GM18505 (cell line): ENCODE data around the gene ALPL.
"Not testable (repeated sequence)": the region's sequence is repeated elsewhere in the genome, so short reads cannot be mapped to it uniquely, and the experiment has no call there.

Source experiments
- ATAC-seq: cut with Tn5 transposase; IDR thresholded peaks from one replicate; pipeline ENCODE4 v1.9.1; 2021; ENCODE audit not compliant: unreplicated experiment
- POLR2A ChIP-seq: IDR thresholded peaks from 4 replicates; pipeline ENCODE4 v1.6.1; 2011; ENCODE audit warnings: borderline replicate concordance; ENCODE audit not compliant: insufficient read depth, insufficient read length; ENCODE audit errors: extremely low read depth

ALPL gene

DNA sequence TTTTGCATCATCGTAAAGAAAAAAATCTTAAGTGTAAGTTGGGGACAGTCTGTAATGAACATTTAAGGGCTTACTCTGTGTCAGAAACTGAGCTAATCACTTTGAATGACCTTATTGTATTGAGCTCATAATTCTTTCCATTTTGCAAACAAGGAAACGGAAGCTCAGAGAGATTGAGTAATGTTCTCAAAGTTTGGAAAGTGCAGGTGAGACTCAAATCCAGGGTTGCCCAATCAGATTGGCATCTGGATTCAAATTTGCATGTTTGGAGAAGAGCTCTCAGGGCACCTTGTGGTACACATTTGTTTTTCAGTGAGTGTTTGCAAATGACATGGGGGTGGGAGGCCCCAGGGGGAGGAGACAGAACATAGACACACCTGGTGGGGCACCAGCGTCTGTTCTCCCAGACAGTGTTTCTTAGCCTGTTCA is 8.0 kb downstream of the ALPL start:
- no peak for TF ChIP-seq POLR2A
- no peak for ATAC-seq

DNA sequence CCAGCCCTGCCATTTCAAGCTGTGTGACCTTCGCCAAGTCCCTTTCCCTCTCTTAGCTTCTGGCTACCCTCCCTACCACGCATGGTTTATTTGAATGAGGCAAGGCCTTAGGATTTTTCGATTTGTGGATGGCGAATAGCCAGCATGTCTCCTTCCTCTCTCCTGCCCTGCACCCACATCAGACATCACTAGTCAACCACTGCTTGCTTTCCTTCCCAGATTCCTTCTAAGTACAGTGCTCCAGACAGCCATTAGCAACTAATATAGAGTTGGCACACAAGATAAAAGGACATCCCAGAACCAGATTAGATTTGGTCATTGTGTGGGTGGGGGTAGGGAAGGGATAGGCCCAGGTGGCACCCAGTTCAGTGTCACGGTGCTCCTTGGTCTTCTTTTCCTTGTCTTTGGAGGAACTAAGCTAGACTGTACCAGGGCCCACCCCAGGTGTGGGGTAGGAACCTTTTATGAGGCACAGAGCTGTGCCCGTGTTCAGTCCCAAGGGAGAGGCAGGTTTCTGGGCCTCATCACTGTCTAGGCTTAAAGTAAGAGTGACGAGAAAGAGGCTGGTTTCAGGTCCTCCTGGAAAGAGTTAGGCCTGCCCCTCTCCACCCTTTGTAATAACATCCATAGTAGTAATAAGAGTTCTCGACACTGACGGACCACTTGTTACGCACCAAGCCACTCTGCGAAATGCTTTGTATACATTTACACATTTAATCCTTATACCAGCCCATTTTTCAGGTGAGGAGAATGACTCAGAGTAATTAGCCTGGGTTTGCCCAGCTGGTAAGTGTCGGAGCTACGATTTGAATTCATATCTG is 8.6 kb downstream of the ALPL start:
- ATAC-seq: no peak
- no peak for TF ChIP-seq POLR2A

DNA sequence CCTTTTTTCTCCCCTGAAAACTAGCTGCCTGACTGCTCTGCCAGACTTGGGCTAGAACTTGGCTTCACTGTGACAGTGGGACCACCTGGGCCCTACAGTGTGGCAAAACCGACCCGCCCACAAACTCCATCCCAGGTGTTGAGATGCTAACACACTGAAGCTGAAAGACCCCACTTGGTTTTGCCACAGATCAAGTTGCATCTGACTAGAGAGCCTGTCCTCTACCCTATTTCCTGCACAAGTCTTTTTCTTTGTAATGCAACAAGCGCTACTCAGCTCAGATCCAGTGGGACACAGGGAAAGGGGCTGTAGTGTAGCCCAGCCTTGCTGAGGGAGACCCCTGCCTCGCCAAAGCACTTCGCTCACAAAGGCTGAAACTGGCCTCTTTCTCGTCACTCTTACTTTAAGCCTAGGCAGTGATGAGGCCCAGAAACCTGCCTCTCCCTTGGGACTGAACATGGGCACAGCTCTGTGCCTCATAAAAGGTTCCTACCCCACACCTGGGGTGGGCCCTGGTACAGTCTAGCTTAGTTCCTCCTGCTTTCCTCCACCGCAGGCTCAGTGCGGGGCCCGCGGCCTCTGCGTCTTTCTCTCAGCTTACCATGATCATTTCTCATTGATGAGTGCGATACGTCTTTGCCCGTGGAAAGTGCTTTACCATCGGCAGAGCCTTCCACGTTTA is 9.7 kb downstream of the ALPL start:
- ATAC-seq: no peak
- TF ChIP-seq POLR2A: no peak

DNA sequence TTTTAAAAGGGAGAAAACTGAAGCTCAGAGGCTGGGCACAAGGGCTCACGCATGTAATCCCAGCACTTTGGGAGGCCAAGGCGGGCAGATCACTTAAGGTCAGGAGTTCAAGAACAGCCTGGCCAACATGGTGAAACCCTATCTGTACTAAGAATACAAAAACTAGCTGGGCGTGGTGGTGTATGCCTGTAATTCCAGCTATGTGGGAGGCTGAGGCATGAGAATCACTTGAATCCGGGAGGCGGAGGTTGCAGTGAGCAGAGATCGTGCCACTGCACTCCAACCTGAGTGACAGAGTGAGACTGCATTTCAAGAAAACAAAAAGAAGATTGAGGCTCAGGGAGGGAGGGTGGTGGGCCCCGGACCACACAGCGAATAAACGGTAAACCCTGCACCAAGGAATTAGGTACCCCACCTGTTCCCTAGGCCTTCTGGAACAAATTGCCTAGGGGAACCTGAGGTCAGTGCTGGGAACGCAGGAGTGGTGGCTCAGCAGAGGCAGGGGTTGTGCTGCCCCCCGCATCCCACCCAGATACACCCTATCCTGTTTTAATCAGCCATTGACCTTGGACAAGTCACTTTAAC is 10.4 kb downstream of the ALPL start:
- not testable (repeated sequence) for ATAC-seq

DNA sequence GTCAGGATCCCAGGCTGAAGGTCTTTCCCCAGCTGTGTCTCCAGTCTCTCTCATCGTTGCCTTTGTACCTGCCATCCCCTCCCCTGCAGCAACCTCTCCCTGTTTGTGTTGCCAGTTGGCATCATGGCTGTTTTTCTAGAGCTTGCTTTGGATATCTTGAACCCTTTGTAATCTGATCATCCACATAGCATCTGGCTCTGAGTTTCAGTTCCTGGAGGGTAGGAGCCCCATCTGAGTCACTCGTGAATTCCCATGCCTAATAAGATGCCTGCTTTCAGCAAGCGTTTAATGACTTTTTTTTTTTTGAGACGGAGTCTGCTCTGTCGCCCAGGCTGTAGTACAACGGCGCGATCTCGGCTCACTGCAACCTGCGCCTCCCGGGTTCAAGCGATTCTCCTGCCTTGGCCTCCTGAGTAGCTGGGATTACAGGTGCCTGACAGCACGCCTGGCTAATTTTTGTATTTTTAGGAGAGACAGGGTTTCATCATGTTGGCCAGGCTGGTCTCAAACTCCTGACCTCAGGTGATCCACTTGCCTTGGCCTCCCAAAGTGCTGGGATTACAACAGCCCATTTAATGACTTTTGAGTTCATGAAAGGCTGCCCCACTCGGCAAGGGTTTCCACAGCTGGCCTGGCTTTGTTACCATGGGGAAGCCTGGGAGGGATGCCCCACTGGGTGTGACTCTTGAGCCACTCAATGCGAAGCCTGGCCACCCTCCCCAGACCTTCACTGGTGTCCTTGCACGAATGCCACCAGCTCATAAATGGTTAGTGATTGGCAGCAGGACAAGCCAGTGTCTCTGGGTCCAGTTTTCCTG is 11.9 kb downstream of the ALPL start:
- no peak for TF ChIP-seq POLR2A
- no peak for ATAC-seq

DNA sequence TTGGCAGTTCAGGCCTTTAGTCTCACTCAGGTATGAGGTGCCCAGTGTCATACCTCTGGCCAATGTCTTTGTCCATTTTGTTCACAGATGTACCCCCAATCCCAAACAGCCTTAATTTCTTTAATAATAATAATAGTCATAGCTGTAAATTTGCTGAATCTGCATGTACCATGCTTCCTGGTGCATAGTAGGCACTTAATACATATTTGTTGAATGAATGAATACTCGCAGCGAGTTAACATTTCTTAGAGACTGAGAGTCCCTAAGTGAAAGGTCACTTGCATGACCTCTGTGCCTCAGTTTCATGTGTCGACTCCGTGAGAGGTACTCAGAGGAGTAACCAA is 12.5 kb downstream of the ALPL start:
- ATAC-seq: no peak
- TF ChIP-seq POLR2A: no peak

DNA sequence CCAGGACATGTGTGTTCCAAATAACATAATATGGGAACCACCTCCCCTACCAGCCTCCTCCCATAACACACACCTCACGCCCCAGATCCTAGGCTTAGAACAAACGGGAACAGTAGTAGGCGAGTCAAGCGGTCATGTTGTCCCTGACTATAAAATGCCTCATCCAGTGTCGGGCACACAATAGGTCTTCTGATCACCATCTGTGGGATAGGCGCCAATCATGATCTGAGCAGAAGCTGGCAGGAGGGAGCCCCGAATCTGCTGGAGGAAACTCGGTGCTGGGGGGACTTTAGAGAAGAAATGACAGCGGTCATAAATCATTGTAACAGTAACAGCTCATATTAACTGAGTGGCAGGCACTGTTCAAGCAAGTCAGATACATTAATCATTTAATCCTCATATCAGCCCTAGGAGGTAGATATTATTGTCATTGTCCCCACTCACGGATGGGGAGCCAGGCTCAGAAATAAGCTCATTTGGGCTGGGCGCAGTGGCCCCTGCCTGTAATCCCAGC is 13.4 kb downstream of the ALPL start:
- ATAC-seq: no peak
- TF ChIP-seq POLR2A: no peak

DNA sequence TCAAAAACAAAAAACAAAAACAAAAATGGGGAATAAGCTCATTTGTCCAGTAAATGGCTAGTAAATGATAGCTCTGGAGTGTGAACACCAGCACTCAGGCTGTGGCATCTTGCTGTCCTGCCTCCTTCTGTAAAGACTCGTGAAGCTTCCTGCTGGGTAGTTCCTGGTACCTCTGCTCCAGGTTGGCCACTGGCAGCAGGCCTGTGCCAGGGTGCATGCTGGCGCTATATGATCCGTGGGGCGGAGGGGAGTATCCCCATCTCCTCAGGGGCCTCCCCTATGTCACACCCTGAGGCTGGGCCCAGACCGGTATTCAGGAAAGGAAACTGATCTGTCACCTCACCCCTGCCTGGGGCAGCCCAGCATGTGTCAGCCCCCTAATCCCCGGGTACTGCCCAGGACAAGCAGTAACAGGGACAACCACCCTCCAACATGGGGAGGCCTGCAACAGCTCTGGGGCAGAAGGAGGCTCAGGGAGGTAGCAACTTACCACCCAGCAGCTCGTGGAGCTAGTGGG is 14.1 kb downstream of the ALPL start:
- no peak for ATAC-seq
- TF ChIP-seq POLR2A: no peak

DNA sequence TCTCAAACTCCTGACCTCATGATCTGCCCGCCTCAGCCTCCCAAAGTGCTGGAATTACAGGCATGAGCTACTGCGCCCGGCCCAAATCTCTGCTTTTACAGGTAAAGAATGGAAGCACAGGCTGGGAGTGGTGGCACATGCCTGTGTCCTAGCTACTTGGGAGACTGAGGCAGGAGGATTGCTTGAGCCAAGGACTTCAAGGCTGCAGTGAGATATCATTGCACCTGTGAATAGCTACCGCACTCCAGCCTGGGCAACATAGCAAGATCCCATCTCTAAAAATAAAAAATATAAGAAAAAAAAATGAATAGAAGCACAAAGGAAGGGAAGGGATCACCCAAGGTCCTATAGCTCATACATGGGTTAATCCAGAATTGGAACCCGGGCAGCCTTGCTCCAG is 15.0 kb downstream of the ALPL start:
- ATAC-seq: no peak
- TF ChIP-seq POLR2A: no peak

DNA sequence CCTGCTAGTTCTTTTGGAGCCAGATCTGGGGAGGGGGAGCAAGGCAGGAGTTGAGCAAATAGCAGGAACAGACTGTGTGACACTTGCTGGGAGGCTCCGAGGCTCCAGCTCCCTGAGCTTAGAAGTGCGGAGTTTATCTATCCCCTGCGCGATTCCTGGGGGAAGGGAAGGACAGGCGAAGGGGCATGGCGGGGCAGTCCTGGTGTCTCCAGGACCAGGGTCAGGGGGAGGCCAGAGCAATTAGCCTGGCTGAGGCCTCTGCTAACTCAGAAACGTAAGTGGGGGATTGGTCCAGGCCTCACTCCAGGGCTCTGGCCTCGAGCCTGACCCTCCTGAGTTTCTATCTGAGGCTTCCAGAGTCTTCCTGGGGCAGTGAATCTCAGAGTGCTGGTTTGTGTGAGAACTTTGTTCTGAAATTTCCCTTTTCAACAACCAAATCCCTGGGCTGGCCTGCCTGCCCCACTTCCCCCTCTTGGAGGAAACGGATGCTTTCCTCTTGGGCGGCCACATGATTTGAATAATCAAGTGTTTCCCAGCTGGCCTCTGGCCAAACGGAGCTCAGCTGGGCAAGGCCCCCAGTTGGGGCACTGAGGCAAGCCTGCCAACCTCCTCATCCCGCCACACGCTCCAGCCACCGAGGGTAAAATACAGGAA is 15.6 kb downstream of the ALPL start:
- ATAC-seq: no peak
- no peak for TF ChIP-seq POLR2A

DNA sequence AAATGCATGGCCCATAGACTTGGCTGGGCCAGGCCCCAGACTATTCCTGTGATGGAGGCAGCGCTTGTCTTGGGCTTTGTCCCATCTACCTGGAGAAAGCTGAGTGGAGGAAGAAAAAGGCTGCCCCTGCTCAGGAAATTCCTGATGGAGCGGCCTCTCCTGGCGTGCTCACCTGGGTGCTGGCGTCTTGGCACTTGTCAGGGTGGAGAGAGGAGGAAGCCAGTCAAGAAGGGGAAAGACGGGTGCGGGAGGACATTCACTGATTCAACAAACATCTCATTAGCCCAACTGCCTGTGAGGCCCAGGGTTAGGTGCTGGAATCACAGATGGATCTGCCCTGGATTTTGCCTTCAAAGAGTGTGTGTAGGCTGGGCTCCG is 16.1 kb downstream of the ALPL start:
- TF ChIP-seq POLR2A: no peak
- no peak for ATAC-seq

DNA sequence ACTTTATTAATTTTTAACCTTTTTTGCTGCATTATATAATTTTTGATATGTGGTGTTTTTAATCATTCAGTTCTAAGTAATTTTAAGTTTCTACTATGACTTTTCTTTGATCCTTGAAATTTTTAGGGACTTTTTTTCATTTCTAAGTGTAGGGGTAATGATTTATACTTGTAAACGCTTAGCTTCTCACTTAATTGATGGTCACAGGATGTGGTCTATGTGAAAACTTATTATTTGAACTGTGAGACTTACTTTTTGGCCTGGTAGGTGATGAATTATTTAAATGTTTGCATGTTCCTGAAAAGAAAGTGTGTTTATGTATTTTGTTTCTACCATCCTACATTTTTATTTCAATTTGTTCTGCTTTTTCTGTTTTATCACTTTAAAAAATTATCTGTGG is 17.2 kb downstream of the ALPL start:
- no peak for TF ChIP-seq POLR2A

More for the DNA sequence above, 17.2 kb downstream of the ALPL start:
- no peak for ATAC-seq
